ENCODE measurements around the gene NAGLU. TPM values are rescaled to one million over a fixed set of nuclear protein-coding genes. Genes with fewer than 3 reads are reported as not detected.

NAGLU gene
- polyA plus RNA-seq, 3 donors = 10.4 to 32.9 (median 24.9) TPM

DNA sequence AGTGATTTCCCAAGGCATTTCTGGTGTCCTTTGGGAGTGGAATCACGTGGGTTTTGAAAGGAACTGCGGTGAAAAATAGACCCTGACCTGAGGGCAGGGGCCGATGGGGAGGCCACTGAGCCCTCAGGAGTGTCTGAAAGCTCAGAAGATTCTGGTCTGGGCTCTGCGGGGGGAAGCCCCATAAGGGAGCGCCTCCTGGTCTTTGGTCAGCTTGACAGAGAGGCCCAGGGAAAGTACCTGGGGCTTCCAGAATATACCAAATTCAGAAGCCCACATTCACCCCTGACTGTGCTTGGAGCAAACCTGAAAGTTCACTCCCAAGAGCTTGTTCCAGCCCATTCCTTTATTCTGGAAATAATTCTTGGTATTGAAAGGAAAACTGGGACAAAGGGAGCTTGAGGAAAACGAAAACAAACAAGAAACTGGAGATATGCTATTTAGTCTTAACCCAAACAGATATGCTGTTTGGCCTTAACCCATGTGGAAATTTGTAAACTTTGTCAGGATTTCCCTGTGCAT, 23.2 kb upstream of the NAGLU start:
- peaks cover 60 to 85% of the 10 kb centered on the region in 2 donors for H3K36me3 ChIP-seq (replicated peaks in 1 of 2; ENCODE audit: control insufficient read depth in 1 of 2, insufficient read depth in 2 of 2, low read length in 2 of 2)
- no peaks in the 10 kb centered on the region for H3K9me3 ChIP-seq (replicated peaks in 1 of 2; ENCODE audit: control insufficient read depth in 1 of 2, insufficient read depth in 1 of 2, low read length in 2 of 2)
- H3K4me3 Mint-ChIP-seq = no peak overlapping the region
- H3K4me2 ChIP-seq (replicated peaks; ENCODE audit: extremely low read depth, low read length, poor library complexity, severe bottlenecking) = no peak overlapping the region
- no peak overlapping the region for H3K9ac ChIP-seq (ENCODE audit: insufficient read depth, low read length, poor library complexity, severe bottlenecking)
- TF ChIP-seq, protein P1, sequence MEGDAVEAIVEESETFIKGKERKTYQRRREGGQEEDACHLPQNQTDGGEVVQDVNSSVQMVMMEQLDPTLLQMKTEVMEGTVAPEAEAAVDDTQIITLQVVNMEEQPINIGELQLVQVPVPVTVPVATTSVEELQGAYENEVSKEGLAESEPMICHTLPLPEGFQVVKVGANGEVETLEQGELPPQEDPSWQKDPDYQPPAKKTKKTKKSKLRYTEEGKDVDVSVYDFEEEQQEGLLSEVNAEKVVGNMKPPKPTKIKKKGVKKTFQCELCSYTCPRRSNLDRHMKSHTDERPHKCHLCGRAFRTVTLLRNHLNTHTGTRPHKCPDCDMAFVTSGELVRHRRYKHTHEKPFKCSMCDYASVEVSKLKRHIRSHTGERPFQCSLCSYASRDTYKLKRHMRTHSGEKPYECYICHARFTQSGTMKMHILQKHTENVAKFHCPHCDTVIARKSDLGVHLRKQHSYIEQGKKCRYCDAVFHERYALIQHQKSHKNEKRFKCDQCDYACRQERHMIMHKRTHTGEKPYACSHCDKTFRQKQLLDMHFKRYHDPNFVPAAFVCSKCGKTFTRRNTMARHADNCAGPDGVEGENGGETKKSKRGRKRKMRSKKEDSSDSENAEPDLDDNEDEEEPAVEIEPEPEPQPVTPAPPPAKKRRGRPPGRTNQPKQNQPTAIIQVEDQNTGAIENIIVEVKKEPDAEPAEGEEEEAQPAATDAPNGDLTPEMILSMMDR (IDR thresholded peaks at IDR 0.05) = no peak
- peaks cover 22% of the 10 kb centered on the region for H3K4me1 Mint-ChIP-seq
- H3K9me3 Mint-ChIP-seq = peaks cover 0 to 3% (median 0%) of the 10 kb centered on the region in 7 donors
- peaks cover 82 to 90% of the 10 kb centered on the region in 2 donors for H3K36me3 Mint-ChIP-seq
- peaks cover 10 to 13% of the 10 kb centered on the region in 2 donors for H3K4me1 ChIP-seq (ENCODE audit: control insufficient read depth in 1 of 2, insufficient read depth in 2 of 2, low read length in 2 of 2)
- H3K27me3 ChIP-seq (ENCODE audit: control insufficient read depth in 2 of 2, insufficient read depth in 2 of 2, low read length in 2 of 2) = no peaks in the 10 kb centered on the region
- intact Hi-C loops (cut with micrococcal nuclease) = loop anchor here in 1 of 2 donors (10.0 kb wide), 1 partner anchor 88 kb away; the partner anchor contains the start of gene CAVIN1
- no peak overlapping the region for H3K27ac ChIP-seq (ENCODE audit: low read depth in 1 of 2, low read length in 2 of 2)
- no peak for DNase-seq
- no peaks in the 10 kb centered on the region for H3K79me2 ChIP-seq (ENCODE audit: insufficient read depth, low read length)
- peaks cover 47% of the 10 kb centered on the region for H4K20me1 ChIP-seq (ENCODE audit: insufficient read depth, low read length)
- H3K27ac Mint-ChIP-seq = no peak overlapping the region
- H3K27me3 Mint-ChIP-seq (ENCODE audit: low read depth in 3 of 3) = peaks cover 0 to 5% (median 1%) of the 10 kb centered on the region in 3 donors
- 90% methylated on average over 4 of the region's 6 CpGs for WGBS (ENCODE audit: insufficient coverage)
- H2AFZ ChIP-seq (ENCODE audit: insufficient read depth, low read depth, low read length, poor library complexity, severe bottlenecking) = no peak overlapping the region
- no peak overlapping the region for H3K4me3 ChIP-seq (replicated peaks in 1 of 3; ENCODE audit: low read depth in 2 of 3, low read length in 3 of 3)

DNA sequence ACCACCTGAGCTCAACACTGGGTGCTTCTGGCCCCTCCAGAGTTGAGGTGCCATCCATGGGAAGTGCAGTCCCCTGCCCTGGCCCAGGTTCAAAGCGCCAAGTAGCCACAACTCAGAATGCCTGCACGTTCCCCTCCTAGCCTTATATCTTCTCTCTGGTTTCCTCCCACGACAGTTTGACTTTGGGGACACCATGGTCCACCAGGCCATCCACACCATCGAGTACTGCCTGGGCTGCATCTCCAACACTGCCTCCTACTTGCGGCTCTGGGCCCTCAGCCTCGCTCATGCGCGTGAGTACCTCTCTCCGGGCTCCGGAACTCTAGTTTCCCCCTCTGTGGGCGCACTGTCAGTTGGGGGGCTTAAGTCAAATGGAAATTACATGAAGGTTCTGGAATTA, 22.4 kb upstream of the NAGLU start:
- Mint-ChIP-seq H3K4me1 (peaks cover 29% of the 10 kb centered on the region), H3K9me3 (peaks cover 0 to 3% (median 0%) of the 10 kb centered on the region in 7 donors), H3K27ac (peak overlapping the region in 1 of 7 donors; percentile 32), H3K36me3 (peaks cover 74 to 83% of the 10 kb centered on the region in 2 donors), H3K27me3 (ENCODE audit: low read depth in 3 of 3) (peaks cover 0 to 5% (median 1%) of the 10 kb centered on the region in 3 donors), H3K4me3 (no peak overlapping the region)
- H3K4me1 ChIP-seq (ENCODE audit: control insufficient read depth in 1 of 2, insufficient read depth in 2 of 2, low read length in 2 of 2) = peaks cover 19 to 22% of the 10 kb centered on the region in 2 donors
- no peaks in the 10 kb centered on the region for H3K27me3 ChIP-seq (ENCODE audit: control insufficient read depth in 2 of 2, insufficient read depth in 2 of 2, low read length in 2 of 2)
- H2AFZ ChIP-seq (ENCODE audit: insufficient read depth, low read depth, low read length, poor library complexity, severe bottlenecking) = no peak overlapping the region
- intact Hi-C loops (cut with micrococcal nuclease) = loop anchor here in 1 of 2 donors (10.0 kb wide), 1 partner anchor 89 kb away; the partner anchor contains the start of gene CAVIN1
- no peak overlapping the region for H3K9ac ChIP-seq (ENCODE audit: insufficient read depth, low read length, poor library complexity, severe bottlenecking)
- H3K9me3 ChIP-seq (replicated peaks in 1 of 2; ENCODE audit: control insufficient read depth in 1 of 2, insufficient read depth in 1 of 2, low read length in 2 of 2) = no peaks in the 10 kb centered on the region
- no peaks in the 10 kb centered on the region for H3K79me2 ChIP-seq (ENCODE audit: insufficient read depth, low read length)
- TF ChIP-seq, protein P1 (IDR thresholded peaks at IDR 0.05) = no peak
- WGBS (ENCODE audit: insufficient coverage) = 98% methylated on average over 6 of the region's 11 CpGs
- H3K4me3 ChIP-seq (replicated peaks in 1 of 3; ENCODE audit: low read depth in 2 of 3, low read length in 3 of 3) = no peak overlapping the region
- peaks cover 51 to 76% of the 10 kb centered on the region in 2 donors for H3K36me3 ChIP-seq (replicated peaks in 1 of 2; ENCODE audit: control insufficient read depth in 1 of 2, insufficient read depth in 2 of 2, low read length in 2 of 2)
- H3K27ac ChIP-seq (ENCODE audit: low read depth in 1 of 2, low read length in 2 of 2) = no peak overlapping the region
- H3K4me2 ChIP-seq (replicated peaks; ENCODE audit: extremely low read depth, low read length, poor library complexity, severe bottlenecking) = no peak overlapping the region
- peaks cover 51% of the 10 kb centered on the region for H4K20me1 ChIP-seq (ENCODE audit: insufficient read depth, low read length)
- DNase-seq = no peak
